HFF-Myc (cell line): ENCODE measurements around the gene GATAD2A.

Source experiments
- DNase-seq: peaks from one replicate; pipeline ENCODE4 v3.0.0-alpha.2; 2011; ENCODE audit warnings: low read depth; ENCODE audit errors: extremely low read depth
- H3K4me3 ChIP-seq: replicated peaks from 2 replicates; pipeline ENCODE4 v1.5.1; 2011; ENCODE audit warnings: low read depth, mild to moderate bottlenecking, control low read depth, low read length
- CTCF ChIP-seq: IDR thresholded peaks from 2 replicates; pipeline ENCODE4 v1.5.1; 2012; ENCODE audit warnings: mild to moderate bottlenecking, low read depth, low read length, control low read depth; ENCODE audit errors: missing control alignments

The GATAD2A gene

GRCh38 chr19:19544257-19544953 is 138.9 kb downstream of the GATAD2A start:
- no peak overlapping the region for H3K4me3 ChIP-seq
- no peak for DNase-seq
- no peak for TF ChIP-seq CTCF

- DNase-seq, result no peak
- H3K4me3 ChIP-seq, result no peak overlapping the region
- TF ChIP-seq CTCF, result no peak
Observed at GRCh38 chr19:19544954-19545591, 139.6 kb downstream of the GATAD2A start.

GRCh38 chr19:19545707-19546106 is 140.2 kb downstream of the GATAD2A start:
- H3K4me3 ChIP-seq, result no peak overlapping the region
- no peak for TF ChIP-seq CTCF
- no peak for DNase-seq

GRCh38 chr19:19546751-19547162 is 141.3 kb downstream of the GATAD2A start:
- no peak for DNase-seq
- no peak overlapping the region for H3K4me3 ChIP-seq
- TF ChIP-seq CTCF, result no peak

- no peak overlapping the region for H3K4me3 ChIP-seq
- no peak for DNase-seq
- TF ChIP-seq CTCF, result no peak
Observed at GRCh38 chr19:19547674-19548336, 142.3 kb downstream of the GATAD2A start.

GRCh38 chr19:19548915-19549759 is 143.7 kb downstream of the GATAD2A start:
- H3K4me3 ChIP-seq, result no peak overlapping the region
- no peak for DNase-seq
- TF ChIP-seq CTCF, result no peak
